ENCODE data around the gene SRSF6.

DNA sequence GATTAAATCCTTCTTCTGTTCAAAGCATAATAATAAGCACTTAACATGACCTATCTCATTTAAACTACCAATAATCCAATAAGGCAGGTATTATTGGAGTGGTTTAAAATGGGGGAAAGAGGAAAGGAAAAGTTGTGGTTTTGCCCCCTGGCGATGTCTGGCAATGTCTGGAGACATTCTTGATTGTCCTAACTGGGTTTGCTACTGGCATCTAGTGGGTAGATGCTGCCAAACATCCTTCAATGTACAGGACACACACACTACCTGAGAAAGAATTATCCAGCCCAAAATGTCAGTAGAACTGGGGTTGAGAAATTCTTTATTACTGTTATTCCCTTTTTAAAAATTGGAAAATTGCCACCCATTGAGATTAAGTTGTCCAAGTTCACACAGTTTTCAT, 25.2 kb upstream of the SRSF6 start:
- TF ChIP-seq POLR2A (IDR thresholded peaks at IDR 0.05; ENCODE audit: low read length) (no peak), GATA1 (IDR thresholded peaks at IDR 0.05; ENCODE audit: low read depth, low read length) (no peak)

Measured in erythroblast (primary cell).